ENCODE results near the gene ORM1. TPM values are rescaled to one million over a fixed set of nuclear protein-coding genes. Genes with fewer than 3 reads are reported as not detected.

The ORM1 gene
- total and polyA plus RNA-seq, 2 donors (not counting 3 experiments of a cell fraction or from before 2014, with no cell fraction given) = not detected

GRCh38 chr9:114299286-114300152 lies 23.4 kb upstream of the ORM1 start:
- H3K9me3 ChIP-seq (replicated peaks; ENCODE audit: control insufficient read depth, insufficient read depth, low read length) = no peaks in the 10 kb centered on the region
- no peak overlapping the region for H3K27ac ChIP-seq (ENCODE audit: insufficient read depth, low read depth, low read length)
- FAIRE-seq (no peak), DNase-seq (ENCODE audit: low read depth, low spot score) (no peak)
- H2AFZ ChIP-seq (ENCODE audit: low read depth, low read length) = no peak overlapping the region
- H3K4me2 ChIP-seq (ENCODE audit: insufficient read depth, low read length) = no peak overlapping the region
- H4K20me1 ChIP-seq (replicated peaks; ENCODE audit: control insufficient read depth, extremely low read depth, insufficient read depth, low read length) = no peaks in the 10 kb centered on the region
- H3K27me3 ChIP-seq (ENCODE audit: control insufficient read depth in 2 of 2, insufficient read depth in 2 of 2, low read length in 2 of 2) = no peaks in the 10 kb centered on the region
- ChIA-PET POLR2A (no interaction called here), CTCF (interaction anchor here (1.2 to 3.6 kb wide), 4 partner anchors 9 to 217 kb away, joined by 3 to 24 read pairs (median 10); no protein-coding TSS in a partner anchor)
- no peak overlapping the region for H3K9ac ChIP-seq (replicated peaks; ENCODE audit: extremely low read depth, insufficient read depth, low read length)
- no peak for TF ChIP-seq POLR2AphosphoS5 (IDR thresholded peaks at IDR 0.05; ENCODE audit: insufficient read depth, low read depth, low read length)
- no peak for TF ChIP-seq JUN (IDR thresholded peaks at IDR 0.05; ENCODE audit: borderline replicate concordance, insufficient read depth, insufficient read length, low read depth)
- no peak for TF ChIP-seq MYC (IDR thresholded peaks at IDR 0.05; ENCODE audit: low read depth, low read length)
- no peak for TF ChIP-seq GATA2 (IDR thresholded peaks at IDR 0.05; ENCODE audit: insufficient read depth, insufficient read length, low read depth, low read length)
- TF ChIP-seq, protein P1, sequence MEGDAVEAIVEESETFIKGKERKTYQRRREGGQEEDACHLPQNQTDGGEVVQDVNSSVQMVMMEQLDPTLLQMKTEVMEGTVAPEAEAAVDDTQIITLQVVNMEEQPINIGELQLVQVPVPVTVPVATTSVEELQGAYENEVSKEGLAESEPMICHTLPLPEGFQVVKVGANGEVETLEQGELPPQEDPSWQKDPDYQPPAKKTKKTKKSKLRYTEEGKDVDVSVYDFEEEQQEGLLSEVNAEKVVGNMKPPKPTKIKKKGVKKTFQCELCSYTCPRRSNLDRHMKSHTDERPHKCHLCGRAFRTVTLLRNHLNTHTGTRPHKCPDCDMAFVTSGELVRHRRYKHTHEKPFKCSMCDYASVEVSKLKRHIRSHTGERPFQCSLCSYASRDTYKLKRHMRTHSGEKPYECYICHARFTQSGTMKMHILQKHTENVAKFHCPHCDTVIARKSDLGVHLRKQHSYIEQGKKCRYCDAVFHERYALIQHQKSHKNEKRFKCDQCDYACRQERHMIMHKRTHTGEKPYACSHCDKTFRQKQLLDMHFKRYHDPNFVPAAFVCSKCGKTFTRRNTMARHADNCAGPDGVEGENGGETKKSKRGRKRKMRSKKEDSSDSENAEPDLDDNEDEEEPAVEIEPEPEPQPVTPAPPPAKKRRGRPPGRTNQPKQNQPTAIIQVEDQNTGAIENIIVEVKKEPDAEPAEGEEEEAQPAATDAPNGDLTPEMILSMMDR (IDR thresholded peaks at IDR 0.05; ENCODE audit: extremely low read depth in 1 of 2, insufficient read depth in 1 of 2, low read depth in 1 of 2, low read length in 2 of 2) = no peak
- TF ChIP-seq POLR2A (IDR thresholded peaks at IDR 0.05; ENCODE audit: low read depth, low read length) = no peak
- no peak for TF ChIP-seq FOS (IDR thresholded peaks at IDR 0.05; ENCODE audit: borderline replicate concordance, insufficient read depth, low read length)
- TF ChIP-seq MAX (IDR thresholded peaks at IDR 0.05; ENCODE audit: insufficient read depth, insufficient read length) = no peak
- no peak for TF ChIP-seq EZH2 (IDR thresholded peaks at IDR 0.05; ENCODE audit: borderline replicate concordance, low read depth, low read length, severe bottlenecking)
- peaks cover 7 to 9% of the 10 kb centered on the region in 2 experiments for H3K36me3 ChIP-seq (ENCODE audit: control insufficient read depth in 2 of 2, extremely low read depth in 1 of 2, insufficient read depth in 2 of 2, low read length in 2 of 2)
- intact Hi-C loops (cut with micrococcal nuclease) = no loop called here
- H3K4me3 ChIP-seq (replicated peaks in 1 of 3; ENCODE audit: insufficient read depth in 1 of 3, low read depth in 1 of 3, low read length in 3 of 3) = no peak overlapping the region
- dilution Hi-C loops (cut with MboI; ENCODE audit: extremely low pct_ligation_motif_present, low sequenced_read_pairs) = loop anchor here (25.0 kb wide), 1 partner anchor 212 kb away; the partner anchor contains the start of genes AMBP and KIF12
- BruUV-seq (replicated peaks) = no TSS peak
- no peaks in the 10 kb centered on the region for H3K4me1 ChIP-seq (ENCODE audit: control insufficient read depth, extremely low read depth, insufficient read depth, low read length)
- no peaks in the 10 kb centered on the region for H3K79me2 ChIP-seq (ENCODE audit: control insufficient read depth, insufficient read depth, low read length)
- H3K9me1 ChIP-seq (replicated peaks; ENCODE audit: control insufficient read depth, extremely low read depth, insufficient read depth, low read length) = no peaks in the 10 kb centered on the region
